ENCODE data around the gene RTN4R. TPM values are rescaled to one million over a fixed set of nuclear protein-coding genes. Genes with fewer than 3 reads are reported as not detected.
"Not testable (repeated sequence)": the region's sequence is repeated elsewhere in the genome, so short reads cannot be mapped to it uniquely, and the experiment has no call there.

RTN4R gene
- total and polyA plus RNA-seq, 2 of the 4 experiments (the other 2 are of a cell fraction) = 0.18 to 0.94 TPM

DNA sequence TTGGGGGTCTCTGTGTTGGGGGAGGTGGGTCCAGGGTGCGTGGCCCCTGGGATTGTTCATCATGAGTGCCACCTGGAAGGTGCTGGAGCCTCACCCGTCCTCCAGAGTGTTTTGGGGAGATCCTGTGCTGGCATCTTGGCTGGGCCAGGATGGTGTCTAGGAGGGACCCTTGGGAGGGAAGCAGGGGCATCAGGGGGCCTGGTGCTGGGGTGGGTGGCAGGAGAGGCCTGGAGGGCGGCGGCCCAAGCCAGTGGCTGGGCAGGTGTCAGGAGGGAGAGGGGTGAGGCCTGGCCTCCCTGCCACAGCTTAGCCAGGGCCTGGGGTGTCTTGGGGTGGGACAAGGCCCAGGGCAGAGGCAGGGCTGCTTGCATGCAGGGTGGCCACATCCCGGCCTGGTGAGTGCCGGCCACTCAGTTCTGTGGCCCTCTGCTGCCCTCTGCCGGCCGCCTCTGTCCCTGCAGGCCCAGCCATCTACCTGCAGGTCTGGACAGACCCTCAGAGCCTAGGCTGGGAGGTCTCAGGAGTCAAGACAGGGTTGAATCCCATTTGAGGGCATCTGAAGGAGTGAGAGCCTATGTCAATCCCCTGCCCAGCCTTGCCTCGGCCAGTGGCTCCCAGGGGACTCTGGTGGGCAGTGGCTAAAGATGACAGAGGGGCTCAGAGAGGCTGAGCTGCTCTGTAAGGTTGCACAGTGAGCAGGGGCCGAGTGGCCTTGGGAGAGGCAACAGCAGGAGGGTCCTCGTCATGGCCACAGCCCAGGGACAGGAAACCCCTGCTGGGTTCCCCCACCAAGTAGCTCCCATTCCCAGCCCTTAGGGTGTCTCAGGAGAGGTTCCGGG, 17.6 kb upstream of the RTN4R start:
- H2BK5ac ChIP-seq (ENCODE audit: low read depth, low read length, poor library complexity, severe bottlenecking); H4K5ac ChIP-seq (ENCODE audit: low read depth, low read length); H3K4me2 ChIP-seq (ENCODE audit: low read depth, low read length); H3K9me3 ChIP-seq (ENCODE audit: control insufficient read depth, insufficient read depth, low read length); BruUV-seq (replicated peaks); H3K4me3 ChIP-seq (ENCODE audit: insufficient read depth, low read depth, low read length); H4K20me1 ChIP-seq (ENCODE audit: insufficient read depth, low read length); H2AK5ac ChIP-seq (ENCODE audit: low read depth, low read length); dilution Hi-C loops (cut with HindIII; ENCODE audit: low sequenced_read_pairs, unreplicated experiment); H3K36me3 ChIP-seq (ENCODE audit: control insufficient read depth, insufficient read depth, low read length); H2BK20ac ChIP-seq (ENCODE audit: low read depth, low read length); H3K56ac ChIP-seq (ENCODE audit: extremely low read depth, insufficient read depth, low read length); H4K8ac ChIP-seq (ENCODE audit: low read depth in 2 of 2, low read length in 2 of 2); H3K14ac ChIP-seq (replicated peaks; ENCODE audit: low read depth, low read length); H2BK15ac ChIP-seq (ENCODE audit: low read depth, low read length); H3K4ac ChIP-seq (ENCODE audit: low read depth, low read length); in situ Hi-C loops (cut with MboI; ENCODE audit: low sequenced_read_pairs); H4K91ac ChIP-seq (ENCODE audit: insufficient read depth, low read depth, low read length); H2AK9ac ChIP-seq (replicated peaks; ENCODE audit: low read depth, low read length, poor library complexity); POLR2A ChIA-PET (ENCODE audit: unreplicated experiment); H2AFZ ChIP-seq (replicated peaks; ENCODE audit: low read length, poor library complexity); H3K9ac ChIP-seq (ENCODE audit: low read depth, low read length); H2BK120ac ChIP-seq (ENCODE audit: low read depth, low read length); H3K23ac ChIP-seq (ENCODE audit: low read depth, low read length); H3K27ac ChIP-seq (ENCODE audit: insufficient read depth, low read length); H3K18ac ChIP-seq (ENCODE audit: low read depth, low read length); H3K9me1 ChIP-seq (ENCODE audit: insufficient read depth, low read length); H3K4me1 ChIP-seq (ENCODE audit: control insufficient read depth, insufficient read depth, low read length); H3K79me1 ChIP-seq (ENCODE audit: low read depth in 1 of 2, low read length in 2 of 2): not testable (repeated sequence)
- intact Hi-C loops (cut with micrococcal nuclease) = loop anchor here (1.0 kb wide), 1 partner anchor 128 kb away; no protein-coding TSS in a partner anchor
- CTCF ChIA-PET = interaction anchor here (0.7 kb wide), 1 partner anchor 129 kb away, joined by 3 read pairs; no protein-coding TSS in a partner anchor
- 0% methylated on average over 4 of the region's 12 CpGs; no CpG with 5 or more reads in 1 of the 2 experiments for WGBS, 2 experiments (ENCODE audit: extremely low coverage in 2 of 2, insufficient read length in 1 of 2)
- peaks cover 29% of the 10 kb centered on the region for H3K27me3 ChIP-seq (ENCODE audit: control insufficient read depth, insufficient read depth, low read length)
- DNase-seq (peak; percentile 17), ATAC-seq (ENCODE audit: low read depth) (peak; percentile 99)
- TF ChIP-seq RAD21 (IDR thresholded peaks at IDR 0.05; ENCODE audit: low read length) (peak; percentile 78), SMC3 (IDR thresholded peaks at IDR 0.05; ENCODE audit: low read depth, low read length) (peak; percentile 78)
- TF ChIP-seq, protein P1, sequence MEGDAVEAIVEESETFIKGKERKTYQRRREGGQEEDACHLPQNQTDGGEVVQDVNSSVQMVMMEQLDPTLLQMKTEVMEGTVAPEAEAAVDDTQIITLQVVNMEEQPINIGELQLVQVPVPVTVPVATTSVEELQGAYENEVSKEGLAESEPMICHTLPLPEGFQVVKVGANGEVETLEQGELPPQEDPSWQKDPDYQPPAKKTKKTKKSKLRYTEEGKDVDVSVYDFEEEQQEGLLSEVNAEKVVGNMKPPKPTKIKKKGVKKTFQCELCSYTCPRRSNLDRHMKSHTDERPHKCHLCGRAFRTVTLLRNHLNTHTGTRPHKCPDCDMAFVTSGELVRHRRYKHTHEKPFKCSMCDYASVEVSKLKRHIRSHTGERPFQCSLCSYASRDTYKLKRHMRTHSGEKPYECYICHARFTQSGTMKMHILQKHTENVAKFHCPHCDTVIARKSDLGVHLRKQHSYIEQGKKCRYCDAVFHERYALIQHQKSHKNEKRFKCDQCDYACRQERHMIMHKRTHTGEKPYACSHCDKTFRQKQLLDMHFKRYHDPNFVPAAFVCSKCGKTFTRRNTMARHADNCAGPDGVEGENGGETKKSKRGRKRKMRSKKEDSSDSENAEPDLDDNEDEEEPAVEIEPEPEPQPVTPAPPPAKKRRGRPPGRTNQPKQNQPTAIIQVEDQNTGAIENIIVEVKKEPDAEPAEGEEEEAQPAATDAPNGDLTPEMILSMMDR (conservative IDR thresholded peaks at IDR 0.05; ENCODE audit: low read depth, low read length) = peak; percentile 72

Data from IMR-90 (cell line).